HG02885 (cell line): ENCODE measurements around the gene SERGEF.

Experiments used
- ATAC-seq: cut with Tn5 transposase; IDR thresholded peaks from one replicate; pipeline ENCODE4 v1.9.1; 2021; ENCODE audit warnings: mild to moderate bottlenecking; ENCODE audit not compliant: unreplicated experiment, poor library complexity

Gene SERGEF

GRCh38 chr11:17775507-17776211 lies 237.2 kb downstream of the SERGEF start:
- no peak for ATAC-seq

DNA sequence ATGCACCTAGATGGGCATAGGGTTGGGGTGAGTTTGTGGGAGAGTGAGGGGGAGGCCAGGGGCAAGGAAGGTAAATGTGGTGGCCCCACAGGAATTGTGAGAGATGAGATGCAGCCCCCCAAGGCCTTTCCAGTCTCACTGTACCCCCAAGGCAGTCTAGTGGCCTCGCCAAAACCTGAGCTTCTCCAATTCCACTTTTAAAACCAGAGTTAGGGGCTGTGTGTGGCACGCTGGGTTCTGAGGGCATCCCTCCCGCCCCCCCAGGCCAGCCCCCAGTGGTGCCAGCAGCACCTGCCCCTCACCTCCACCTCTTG lies 237.9 kb downstream of the SERGEF start:
- ATAC-seq, result no peak

DNA sequence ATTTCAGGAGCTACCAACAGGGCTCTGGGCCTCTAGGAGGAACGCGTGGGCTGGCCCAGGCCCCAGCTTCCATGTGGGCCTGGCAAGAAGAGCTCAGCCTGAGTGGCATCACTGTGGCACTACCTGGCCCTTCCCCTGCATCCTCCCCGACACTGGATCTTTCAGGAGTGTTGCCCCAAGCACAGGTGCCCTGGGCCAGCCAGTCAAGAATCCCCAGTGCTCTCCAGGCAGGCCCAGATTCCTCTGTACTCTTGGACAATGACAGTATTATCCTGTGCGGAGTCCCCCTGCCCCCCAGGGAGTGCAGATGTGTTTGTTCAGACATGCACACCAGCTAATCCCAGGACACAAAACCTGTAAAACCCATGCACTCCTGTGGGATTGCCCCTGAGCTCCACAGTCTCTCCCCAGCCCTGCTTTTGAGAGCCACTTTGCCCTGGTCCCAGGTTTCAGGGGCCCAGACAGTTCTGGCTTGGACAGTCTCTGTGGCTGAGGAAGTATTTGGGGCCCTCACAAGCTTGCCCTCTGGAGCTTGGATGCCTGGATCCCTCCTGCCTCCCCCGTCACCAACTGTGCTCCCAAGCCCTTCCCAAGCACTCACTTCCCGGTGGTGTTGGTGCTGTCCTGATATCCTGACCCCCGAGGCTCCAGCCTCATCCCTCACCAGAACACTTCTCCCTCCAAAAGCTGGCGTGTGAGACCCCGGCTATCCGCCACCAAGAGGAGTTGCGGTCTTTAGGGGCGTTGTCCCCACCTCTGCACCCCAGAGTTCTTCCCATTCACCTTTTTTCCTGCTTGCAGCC lies 238.4 kb downstream of the SERGEF start:
- ATAC-seq, result no peak

DNA sequence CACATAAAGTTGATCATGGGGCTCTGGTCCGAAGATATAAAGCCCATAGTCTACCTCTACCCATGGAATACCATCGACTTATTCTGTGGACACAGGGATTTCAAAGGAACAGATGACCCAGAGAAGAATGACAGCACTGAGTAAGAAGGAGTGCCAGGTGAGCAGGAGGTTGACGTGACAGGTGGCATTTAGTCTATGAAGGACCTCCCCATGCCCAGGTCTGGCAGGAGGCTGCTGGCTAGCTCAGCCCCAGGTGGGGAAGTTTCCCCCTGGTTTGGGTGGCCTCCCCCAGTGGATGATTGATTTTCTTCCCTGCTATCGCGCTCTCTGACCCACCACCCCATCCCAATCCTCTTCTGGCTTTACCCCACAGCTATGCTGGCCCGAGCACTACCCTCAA lies 239.2 kb downstream of the SERGEF start:
- ATAC-seq, result no peak

DNA sequence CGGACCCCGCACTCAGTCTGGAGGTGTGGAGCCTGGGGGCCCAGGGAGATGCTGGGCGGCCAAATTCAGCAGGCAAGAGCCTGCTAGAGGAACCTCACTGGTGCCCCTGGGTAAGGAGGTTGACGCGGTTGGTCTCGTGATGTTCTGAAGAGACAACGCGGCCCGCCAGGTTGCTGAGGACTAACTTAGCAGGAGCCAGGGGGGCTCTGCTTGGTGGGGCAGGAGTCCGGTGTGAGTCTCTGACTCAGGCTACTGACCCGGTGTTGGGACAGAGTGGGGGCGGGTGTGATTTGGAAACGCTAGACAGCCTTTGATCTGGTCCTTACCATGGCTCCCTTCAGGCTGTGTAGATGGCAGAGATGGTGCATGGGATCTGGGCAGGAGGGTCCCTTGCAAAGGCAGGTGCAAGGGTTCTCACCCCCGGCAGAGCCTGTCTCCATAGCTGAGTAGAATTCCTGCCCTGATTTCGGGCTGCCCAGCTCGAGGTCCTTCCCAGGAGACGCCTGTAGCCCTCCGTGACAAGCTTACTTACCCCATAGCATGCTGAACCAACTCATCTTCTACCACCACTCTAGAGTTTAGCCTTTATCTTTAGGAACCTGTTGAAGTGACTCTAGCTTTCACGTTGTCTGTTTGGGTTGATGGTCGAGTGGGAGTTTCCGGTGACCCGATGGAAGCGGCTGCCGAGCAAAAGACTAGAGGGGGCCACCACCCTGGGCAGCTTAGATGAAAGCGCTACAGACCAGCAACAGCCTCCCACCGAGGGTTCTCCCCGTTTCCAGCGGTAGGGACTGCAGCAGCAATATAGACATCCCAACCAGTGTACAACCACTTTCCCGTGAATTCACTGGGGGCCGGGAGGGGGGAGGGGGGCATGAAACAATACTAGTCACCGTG lies 239.9 kb downstream of the SERGEF start:
- ATAC-seq, result no peak

DNA sequence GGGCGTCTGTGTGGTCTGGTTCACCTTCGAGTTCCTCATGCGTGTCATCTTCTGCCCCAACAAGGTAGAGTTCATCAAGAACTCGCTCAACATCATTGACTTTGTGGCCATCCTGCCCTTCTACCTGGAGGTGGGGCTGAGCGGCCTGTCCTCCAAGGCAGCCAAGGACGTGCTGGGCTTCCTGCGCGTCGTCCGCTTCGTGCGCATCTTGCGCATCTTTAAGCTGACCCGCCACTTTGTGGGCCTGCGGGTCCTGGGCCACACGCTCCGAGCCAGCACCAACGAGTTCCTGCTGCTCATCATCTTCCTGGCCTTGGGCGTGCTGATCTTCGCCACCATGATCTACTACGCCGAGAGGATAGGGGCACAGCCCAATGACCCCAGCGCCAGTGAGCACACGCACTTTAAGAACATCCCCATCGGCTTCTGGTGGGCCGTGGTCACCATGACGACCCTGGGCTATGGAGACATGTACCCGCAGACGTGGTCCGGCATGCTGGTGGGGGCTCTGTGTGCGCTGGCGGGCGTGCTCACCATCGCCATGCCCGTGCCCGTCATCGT lies 240.9 kb downstream of the SERGEF start:
- no peak for ATAC-seq

- ATAC-seq, result no peak
Observed at GRCh38 chr11:17771415-17771814, 241.4 kb downstream of the SERGEF start.

GRCh38 chr11:17770917-17771316 lies 241.9 kb downstream of the SERGEF start:
- no peak for ATAC-seq

GRCh38 chr11:17770048-17770652 lies 242.7 kb downstream of the SERGEF start:
- no peak for ATAC-seq

GRCh38 chr11:17769218-17769617 lies 243.6 kb downstream of the SERGEF start:
- ATAC-seq, result no peak

- ATAC-seq, result no peak
Observed at GRCh38 chr11:17768547-17768946, 244.3 kb downstream of the SERGEF start.

DNA sequence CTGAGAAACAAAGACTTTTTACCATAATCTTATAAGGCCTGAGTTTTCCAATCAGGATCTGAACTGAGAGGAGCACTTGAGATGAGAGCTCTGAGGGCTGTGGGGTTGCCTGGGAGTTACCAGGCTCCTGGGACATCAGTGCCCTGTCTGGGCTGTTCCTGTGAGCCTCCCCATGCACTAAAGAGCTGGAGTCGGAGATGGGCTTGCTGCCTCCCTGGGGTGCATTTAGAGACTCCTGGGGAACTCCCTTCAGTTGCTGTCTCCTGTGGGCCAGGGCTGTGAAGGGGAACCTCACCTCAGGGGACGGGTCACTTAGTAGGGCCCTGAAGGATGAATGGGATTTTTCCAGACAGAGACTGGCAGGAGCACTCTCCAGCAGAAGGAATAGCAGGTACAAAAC lies 244.9 kb downstream of the SERGEF start:
- no peak for ATAC-seq

- no peak for ATAC-seq
Observed at GRCh38 chr11:17767301-17767885, 245.5 kb downstream of the SERGEF start.

- ATAC-seq, result no peak
Observed at GRCh38 chr11:17766590-17766989, 246.3 kb downstream of the SERGEF start.

DNA sequence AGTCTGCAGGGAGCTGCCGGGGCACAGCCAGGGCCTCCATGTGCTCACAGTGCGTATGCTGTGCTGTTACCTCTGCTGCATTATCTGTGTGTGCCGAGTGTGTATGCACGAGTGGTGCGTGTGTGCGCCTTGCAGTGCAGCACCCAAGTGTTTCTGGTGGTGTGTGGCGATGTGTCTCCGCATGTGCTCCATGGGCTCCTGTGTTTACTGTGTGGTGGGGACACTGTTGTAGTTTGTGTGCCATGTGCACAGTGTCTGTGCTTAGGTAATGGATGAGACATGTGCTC lies 246.8 kb downstream of the SERGEF start:
- ATAC-seq, result no peak

- no peak for ATAC-seq
Observed at GRCh38 chr11:17765356-17766072, 247.3 kb downstream of the SERGEF start.

DNA sequence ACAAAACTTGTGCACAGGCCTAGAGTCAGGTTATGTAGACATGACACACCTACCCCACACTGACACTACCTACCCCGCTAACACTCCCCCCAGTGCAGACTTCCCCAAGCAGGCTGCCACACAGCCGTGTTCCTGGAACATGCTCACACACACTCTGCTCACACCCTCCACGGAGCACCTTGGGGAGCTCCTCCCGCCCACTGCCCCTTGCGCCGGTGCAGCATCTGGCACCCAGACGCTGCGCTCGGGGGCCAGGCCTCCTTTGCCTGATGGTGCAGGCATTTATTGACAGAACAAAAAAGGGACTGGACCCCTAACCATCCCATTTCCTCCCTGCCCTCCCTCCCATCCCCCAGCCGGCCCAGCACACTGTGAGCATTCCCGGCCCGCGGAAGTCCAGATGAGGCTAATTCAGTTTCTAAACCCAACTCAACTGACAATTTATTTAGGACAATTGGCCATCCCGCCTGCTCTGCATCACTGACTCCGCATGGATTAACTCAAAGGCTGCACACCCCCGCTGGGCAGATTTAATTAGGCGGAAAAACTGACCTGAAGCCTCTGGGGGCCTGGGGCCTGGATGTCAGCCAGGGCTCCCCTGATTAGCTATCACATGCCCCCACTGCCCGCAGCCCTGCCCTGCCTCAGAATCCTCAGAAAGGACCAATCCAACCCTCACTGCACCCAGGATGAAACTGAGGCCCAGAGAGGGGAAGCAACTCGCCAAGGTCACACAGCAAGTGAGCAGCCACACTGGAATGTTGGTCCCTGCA lies 248.2 kb downstream of the SERGEF start:
- ATAC-seq, result no peak

DNA sequence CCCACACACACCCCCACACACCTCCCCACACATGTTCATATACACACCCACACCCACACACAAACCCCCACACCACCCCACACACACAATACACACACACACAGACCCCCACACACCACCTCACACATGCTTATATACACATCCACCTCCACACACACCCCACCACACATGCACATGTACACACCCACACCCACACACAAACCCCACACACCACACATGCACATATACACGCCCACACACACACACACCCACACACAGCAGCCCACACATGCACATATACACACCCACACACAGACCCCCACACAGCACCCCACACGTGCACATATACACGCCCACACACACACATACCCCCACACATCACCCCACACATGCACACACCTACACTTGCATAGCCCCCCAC lies 249.1 kb downstream of the SERGEF start:
- no peak for ATAC-seq

- no peak for ATAC-seq
Observed at GRCh38 chr11:17763244-17763643, 249.6 kb downstream of the SERGEF start.
